Bronchial epithelial cell (primary cell): ENCODE measurements around the gene ATP2B2. TPM values are rescaled to one million over a fixed set of nuclear protein-coding genes. Genes with fewer than 3 reads are reported as not detected.

ENCODE experiments used
- DNase-seq: peaks from one replicate; pipeline ENCODE4 v3.0.0-alpha.2; 2010; ENCODE audit warnings: low read depth
- FAIRE-seq: peaks from 2 replicates; lab custom pipeline; 2011; peaks lifted over from hg19 to GRCh38; lab: Jason Lieb, UNC
- H3K27me3 ChIP-seq: 2 replicates; pipeline ENCODE4 v1.5.1; 2011; ENCODE audit warnings: low read length; ENCODE audit not compliant: control insufficient read depth, insufficient read depth
- H3K36me3 ChIP-seq: 2 replicates; pipeline ENCODE4 v1.5.1; 2011; ENCODE audit warnings: low read length; ENCODE audit not compliant: control insufficient read depth, insufficient read depth
- H3K4me3 ChIP-seq: 2 replicates; pipeline ENCODE4 v1.5.1; 2011; ENCODE audit warnings: mild to moderate bottlenecking, low read depth, low read length, control low read depth
- CTCF ChIP-seq: IDR thresholded peaks from 2 replicates; pipeline ENCODE4 v1.5.1; 2011; ENCODE audit warnings: mild to moderate bottlenecking, moderate library complexity, low read length, control low read depth, inconsistent platforms; ENCODE audit not compliant: insufficient read depth, severe bottlenecking
- total RNA-seq: library from RNA; depleted of rRNA; stranded (reverse); fragments of >200 nt; gene quantifications from 2 replicates; pipeline ENCODE4 v1.2.1, GENCODE V29; 2014

The ATP2B2 gene
- total RNA-seq, 1 donor from 2014 or later, result not detected

DNA sequence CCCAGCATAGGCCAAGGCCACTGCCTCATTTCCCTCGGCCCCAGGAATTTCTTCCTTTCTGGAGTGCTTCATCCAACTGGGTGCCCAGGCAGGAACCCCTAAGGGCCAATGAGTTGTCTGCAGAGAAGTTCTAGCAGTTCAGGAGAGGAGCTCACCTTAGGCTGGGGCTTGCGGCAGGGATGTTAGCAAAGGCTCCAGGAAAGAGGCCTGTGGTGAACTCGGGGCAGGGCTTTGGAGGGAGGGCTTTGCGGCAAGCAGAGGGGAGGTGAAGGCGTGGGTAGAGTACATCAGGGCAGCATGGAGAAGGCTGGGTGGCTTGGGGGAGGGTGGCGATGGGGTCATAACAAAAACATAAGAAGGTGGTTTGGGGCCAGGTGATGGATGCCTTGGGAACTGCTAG lies 213.7 kb downstream of the ATP2B2 start:
- H3K27me3 ChIP-seq, result no peaks in the 10 kb centered on the region
- no peak for TF ChIP-seq CTCF
- DNase-seq (no peak), FAIRE-seq (no peak)
- peaks cover 3% of the 10 kb centered on the region for H3K36me3 ChIP-seq
- no peak overlapping the region for H3K4me3 ChIP-seq

DNA sequence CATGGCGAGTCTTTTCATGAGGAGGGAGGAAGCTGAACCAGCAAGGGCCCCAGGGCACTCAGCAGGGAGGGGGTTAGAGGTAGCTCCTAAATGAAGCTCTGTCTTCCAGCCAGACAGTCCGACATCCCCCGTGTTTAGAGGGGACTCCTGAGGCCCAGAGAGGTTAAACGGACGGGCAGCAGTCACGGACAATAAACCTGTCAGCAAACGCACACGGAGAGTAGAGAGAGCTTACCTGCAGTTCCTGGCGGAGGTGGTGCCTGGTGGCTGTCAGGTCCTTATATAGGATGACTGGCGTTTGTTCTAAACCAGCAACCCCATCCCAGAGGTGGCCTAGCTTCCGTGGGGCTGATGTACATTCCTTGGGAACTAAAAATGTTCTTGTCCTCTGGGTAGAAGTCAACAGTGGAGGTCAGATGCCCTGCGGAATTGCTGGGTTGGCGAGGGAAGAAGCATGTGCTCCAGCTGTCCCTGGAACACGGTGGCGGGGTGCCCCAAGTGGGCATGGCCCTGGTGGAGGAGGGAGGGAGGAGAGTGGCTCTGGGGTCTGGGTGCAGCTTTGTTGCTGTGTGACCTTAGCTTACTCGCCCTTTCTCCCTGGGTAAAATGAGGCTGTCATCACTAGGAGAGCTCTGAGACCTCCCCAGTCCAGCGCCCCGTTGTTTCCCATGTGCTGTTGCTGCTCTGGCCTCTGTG lies 214.8 kb downstream of the ATP2B2 start:
- DNase-seq, result no peak
- no peak for TF ChIP-seq CTCF
- FAIRE-seq, result no peak
- H3K4me3 ChIP-seq, result no peak overlapping the region
- H3K36me3 ChIP-seq, result peaks cover 2% of the 10 kb centered on the region
- no peaks in the 10 kb centered on the region for H3K27me3 ChIP-seq

DNA sequence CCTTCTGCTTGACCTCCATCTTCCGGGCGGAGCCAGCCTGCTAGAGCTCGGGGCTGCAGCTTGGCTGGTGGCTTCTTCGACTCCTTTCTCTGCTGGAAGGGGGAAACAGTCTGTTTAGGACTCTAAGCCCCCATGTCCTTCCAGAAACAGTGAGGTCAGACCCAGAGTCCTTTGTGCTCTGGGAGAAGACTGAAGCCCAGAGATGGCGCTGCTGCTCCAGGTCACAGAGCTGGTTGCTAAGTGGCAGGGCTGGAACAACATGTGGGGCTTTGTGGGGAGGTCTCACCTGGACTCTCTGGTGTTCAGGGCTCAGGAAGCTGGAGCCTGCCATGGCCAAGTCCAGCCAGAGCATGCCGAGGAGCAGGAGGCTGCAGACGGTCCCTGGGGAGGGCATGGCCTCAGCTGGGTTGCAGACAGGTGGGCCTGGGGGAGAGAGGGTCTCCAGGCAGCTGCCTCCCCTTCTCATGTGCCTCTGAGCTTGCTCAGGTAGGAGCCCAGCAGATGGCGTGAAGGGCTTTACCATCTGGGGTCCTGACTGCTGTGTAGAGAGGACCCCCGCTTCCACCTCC lies 215.5 kb downstream of the ATP2B2 start:
- H3K27me3 ChIP-seq, result no peaks in the 10 kb centered on the region
- no peak overlapping the region for H3K4me3 ChIP-seq
- peaks cover 2% of the 10 kb centered on the region for H3K36me3 ChIP-seq
- DNase-seq, result no peak
- TF ChIP-seq CTCF, result no peak
- FAIRE-seq, result no peak

DNA sequence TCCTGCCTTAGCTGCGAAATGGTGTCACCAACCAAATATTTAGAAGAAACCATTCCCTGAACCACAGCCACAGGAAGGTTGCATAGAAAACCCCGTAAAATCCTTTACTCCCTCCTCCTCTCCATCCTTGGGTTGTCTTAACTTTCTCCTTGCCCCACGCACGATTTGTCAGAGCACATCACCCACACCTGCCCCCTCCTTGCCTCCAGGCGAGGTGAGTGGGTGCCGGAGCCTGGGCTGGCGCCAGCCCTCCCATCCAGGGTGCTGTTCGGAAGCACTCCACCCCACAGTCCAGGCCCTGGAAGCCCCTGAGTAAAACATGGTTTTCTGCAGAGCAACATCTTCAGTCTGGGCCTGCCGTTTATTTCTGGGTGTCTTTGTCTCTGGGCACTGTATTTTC lies 216.3 kb downstream of the ATP2B2 start:
- no peak for TF ChIP-seq CTCF
- Histone ChIP-seq H3K36me3 (peaks cover 2% of the 10 kb centered on the region), H3K27me3 (no peaks in the 10 kb centered on the region), H3K4me3 (no peak overlapping the region)
- no peak for DNase-seq
- FAIRE-seq, result no peak

GRCh38 chr3:10288575-10288960 lies 216.8 kb downstream of the ATP2B2 start:
- TF ChIP-seq CTCF, result no peak
- H3K4me3 ChIP-seq, result no peak overlapping the region
- FAIRE-seq (no peak), DNase-seq (no peak)
- no peaks in the 10 kb centered on the region for H3K27me3 ChIP-seq
- peaks cover 2% of the 10 kb centered on the region for H3K36me3 ChIP-seq

- no peaks in the 10 kb centered on the region for H3K27me3 ChIP-seq
- H3K4me3 ChIP-seq, result no peak overlapping the region
- no peak for FAIRE-seq
- DNase-seq, result no peak
- TF ChIP-seq CTCF, result no peak
- H3K36me3 ChIP-seq, result peaks cover 2% of the 10 kb centered on the region
Measured at GRCh38 chr3:10287936-10288574, 217.3 kb downstream of the ATP2B2 start.
